ENCODE results near the gene NEK11.

The NEK11 gene

GRCh38 chr3:131232711-131233267 lies 206.1 kb downstream of the NEK11 start:
- DNase-seq, result no peak

- no peak for DNase-seq
Observed at GRCh38 chr3:131233900-131234668, 207.4 kb downstream of the NEK11 start.

GRCh38 chr3:131236421-131236820 lies 209.7 kb downstream of the NEK11 start:
- DNase-seq, result no peak

GRCh38 chr3:131238496-131238895 lies 211.8 kb downstream of the NEK11 start:
- DNase-seq, result no peak

GRCh38 chr3:131239267-131239666 lies 212.6 kb downstream of the NEK11 start:
- no peak for DNase-seq

GRCh38 chr3:131242201-131242600 lies 215.5 kb downstream of the NEK11 start:
- DNase-seq, result no peak

GRCh38 chr3:131250466-131250865 lies 223.8 kb downstream of the NEK11 start:
- DNase-seq, result no peak

- no peak for DNase-seq
Observed at GRCh38 chr3:131260525-131260924, 233.8 kb downstream of the NEK11 start.

GRCh38 chr3:131261104-131261503 lies 234.4 kb downstream of the NEK11 start:
- no peak for DNase-seq

- DNase-seq, result no peak
Observed at GRCh38 chr3:131275556-131275955, 248.9 kb downstream of the NEK11 start.

- DNase-seq, result no peak
Observed at GRCh38 chr3:131277836-131278497, 251.3 kb downstream of the NEK11 start.

GRCh38 chr3:131279577-131279976 lies 252.9 kb downstream of the NEK11 start:
- DNase-seq, result no peak

- DNase-seq, result no peak
Observed at GRCh38 chr3:131282379-131282778, 255.7 kb downstream of the NEK11 start.

GRCh38 chr3:131282967-131283366 lies 256.3 kb downstream of the NEK11 start:
- no peak for DNase-seq

GRCh38 chr3:131283862-131284261 lies 257.2 kb downstream of the NEK11 start:
- no peak for DNase-seq

GRCh38 chr3:131284302-131284701 lies 257.6 kb downstream of the NEK11 start:
- DNase-seq, result no peak

GRCh38 chr3:131285456-131285855 lies 258.8 kb downstream of the NEK11 start:
- no peak for DNase-seq

- no peak for DNase-seq
Observed at GRCh38 chr3:131299836-131300235, 273.2 kb downstream of the NEK11 start.

- DNase-seq, result no peak
Observed at GRCh38 chr3:131303848-131304247, 277.2 kb downstream of the NEK11 start.

- no peak for DNase-seq
Observed at GRCh38 chr3:131304890-131305289, 278.2 kb downstream of the NEK11 start.

- DNase-seq, result no peak
Observed at GRCh38 chr3:131306242-131306641, 279.6 kb downstream of the NEK11 start.

GRCh38 chr3:131314318-131314717 lies 287.6 kb downstream of the NEK11 start:
- no peak for DNase-seq

GRCh38 chr3:131315162-131315561 lies 288.5 kb downstream of the NEK11 start:
- DNase-seq, result no peak

GRCh38 chr3:131317667-131318066 lies 291.0 kb downstream of the NEK11 start:
- no peak for DNase-seq

Measured in GOT3 (cell line).